Kidney tubule cell (primary cell): ENCODE results near the gene CDC20.
"Not testable (repeated sequence)": the region's sequence is repeated elsewhere in the genome, so short reads cannot be mapped to it uniquely, and the experiment has no call there.

ENCODE experiments used
- DNase-seq: peaks from one replicate; pipeline ENCODE4 v3.0.0-alpha.2; 2018; ENCODE audit warnings: low spot score

Gene CDC20

GRCh38 chr1:43383449-43383848 lies 24.7 kb downstream of the CDC20 start:
- DNase-seq = no peak

- DNase-seq = no peak
These were observed 27.9 kb downstream of the CDC20 start for GRCh38 chr1:43386676-43387075.

DNA sequence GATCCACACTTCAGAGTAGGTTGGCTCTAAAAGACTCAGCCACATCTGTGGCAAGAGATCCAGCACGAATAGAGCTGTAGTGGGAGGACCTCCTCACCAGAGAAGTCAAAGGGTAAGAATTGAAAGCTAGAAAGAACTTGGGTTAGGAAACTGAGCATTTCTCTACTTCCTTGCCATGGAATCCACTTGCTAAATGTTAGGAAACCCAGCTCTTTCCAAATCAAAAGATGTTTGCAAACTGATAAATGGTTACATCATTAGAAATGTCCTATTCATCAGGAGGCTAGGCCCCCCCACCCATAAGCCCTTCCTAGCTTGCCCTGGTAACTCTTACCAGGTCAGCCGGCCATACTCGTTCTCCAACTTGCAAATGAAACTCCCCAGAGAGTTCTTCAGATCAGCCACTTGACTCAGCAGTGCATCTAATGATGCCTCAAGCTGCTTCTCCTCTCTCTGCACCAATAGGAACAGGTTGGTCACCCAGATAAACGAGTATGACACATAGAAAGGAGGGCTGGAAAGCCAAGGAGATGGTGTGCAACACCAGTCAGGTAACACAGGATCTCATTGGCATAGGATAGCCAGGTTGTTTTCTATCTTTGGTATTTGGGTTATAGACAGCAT lies 29.3 kb downstream of the CDC20 start:
- DNase-seq = peak; percentile 22

- no peak for DNase-seq
These were observed 29.8 kb downstream of the CDC20 start for GRCh38 chr1:43388613-43389012.

DNA sequence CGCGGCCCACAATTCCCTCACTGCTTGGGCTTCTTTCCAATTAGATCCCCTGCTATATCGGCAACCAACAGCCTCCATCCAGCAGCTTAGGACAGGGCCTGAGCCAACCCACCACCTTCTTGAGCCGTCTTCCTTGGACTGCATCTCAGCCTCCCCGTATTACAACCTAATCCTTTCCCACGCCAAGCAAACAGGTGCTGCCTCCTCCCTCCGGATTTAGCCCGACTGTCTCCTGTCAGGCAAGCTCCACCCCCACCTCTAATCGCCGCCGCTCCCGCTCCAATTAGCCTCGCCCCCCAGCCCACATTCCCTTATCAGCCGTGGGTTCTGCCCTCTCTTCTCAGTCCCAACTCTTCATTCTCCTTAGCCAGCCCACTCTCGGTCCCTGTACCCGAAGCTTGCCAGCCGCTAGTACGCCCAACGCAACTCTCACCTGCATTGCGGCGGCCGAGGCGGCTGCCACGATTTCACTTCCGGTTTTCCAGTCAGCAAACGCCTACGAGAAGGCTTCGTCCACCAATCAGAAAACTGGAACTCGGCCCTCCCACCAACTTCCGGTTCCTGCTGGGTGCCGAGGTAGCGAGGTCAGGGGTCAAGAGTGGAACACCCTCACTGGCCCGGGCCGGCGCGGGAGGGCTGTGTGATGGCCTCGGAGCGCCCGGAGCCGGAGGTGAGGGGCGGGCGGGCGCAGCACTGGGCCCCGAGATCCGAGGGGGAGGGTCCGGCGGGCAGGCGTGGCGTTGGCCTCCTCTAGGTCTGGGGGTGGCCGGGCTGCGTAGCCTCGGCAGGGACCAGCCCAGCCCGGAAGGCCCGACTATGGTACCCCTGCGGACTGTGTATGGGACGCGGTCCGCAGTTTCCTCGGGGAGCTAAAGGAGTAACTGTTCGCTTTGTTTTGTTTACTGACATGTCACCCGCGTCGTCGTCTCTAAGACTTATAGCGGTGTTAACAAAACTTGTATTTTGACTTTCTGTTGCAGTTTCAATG lies 30.8 kb downstream of the CDC20 start, which contains the start of the genes MED8 and SZT2:
MED8 (minus strand) TSS at position 475 of the 988 bp plus-strand sequence; CDS start at position 439, 36 bp downstream.
SZT2 (plus strand) TSS at position 574 of the 988 bp plus-strand sequence; CDS start at position 644, 70 bp downstream.
- DNase-seq = peak; percentile 95

DNA sequence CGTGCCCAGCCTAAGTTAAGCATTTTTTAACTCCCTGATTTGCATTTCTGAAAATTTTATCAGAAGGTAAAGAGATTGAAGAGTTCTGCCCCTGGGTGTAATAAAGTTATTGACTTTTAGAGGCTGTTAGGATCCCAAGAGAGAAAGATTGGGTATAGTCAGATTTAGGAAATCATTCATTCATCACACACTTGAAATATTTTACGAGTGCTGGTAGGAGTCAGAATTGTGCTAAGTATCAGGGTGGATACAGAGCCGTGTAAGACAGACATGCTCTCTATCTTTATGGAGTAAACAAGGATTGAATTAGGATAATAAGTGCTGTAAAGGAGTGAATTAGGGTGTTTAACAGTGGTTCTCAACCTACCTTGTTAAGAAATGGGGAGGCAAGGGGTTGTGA lies 33.9 kb downstream of the CDC20 start:
- no peak for DNase-seq

GRCh38 chr1:43395523-43395922 lies 36.7 kb downstream of the CDC20 start:
- no peak for DNase-seq

GRCh38 chr1:43396059-43396458 lies 37.3 kb downstream of the CDC20 start:
- DNase-seq = no peak

- DNase-seq = no peak
These were observed 39.4 kb downstream of the CDC20 start for GRCh38 chr1:43398227-43398626.

DNA sequence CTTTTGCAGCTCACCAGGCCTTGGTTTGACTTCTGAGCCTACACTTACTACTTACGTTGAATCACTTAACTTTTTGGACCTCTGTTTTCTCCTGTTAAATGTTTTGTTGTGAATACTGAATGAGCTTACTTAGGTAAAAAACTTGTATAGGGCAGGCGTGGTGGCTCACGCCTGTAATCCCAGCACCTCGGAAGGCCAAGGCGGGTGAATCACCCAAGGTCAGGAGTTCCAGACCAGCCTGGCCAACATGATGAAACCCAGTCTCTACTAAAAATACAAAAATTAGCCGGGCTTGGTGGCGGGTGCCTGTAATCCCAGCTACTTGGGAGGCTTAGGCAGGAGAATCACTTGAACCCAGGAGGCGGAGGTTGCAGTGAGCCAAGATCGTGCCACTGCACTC lies 41.7 kb downstream of the CDC20 start:
- DNase-seq = not testable (repeated sequence)

DNA sequence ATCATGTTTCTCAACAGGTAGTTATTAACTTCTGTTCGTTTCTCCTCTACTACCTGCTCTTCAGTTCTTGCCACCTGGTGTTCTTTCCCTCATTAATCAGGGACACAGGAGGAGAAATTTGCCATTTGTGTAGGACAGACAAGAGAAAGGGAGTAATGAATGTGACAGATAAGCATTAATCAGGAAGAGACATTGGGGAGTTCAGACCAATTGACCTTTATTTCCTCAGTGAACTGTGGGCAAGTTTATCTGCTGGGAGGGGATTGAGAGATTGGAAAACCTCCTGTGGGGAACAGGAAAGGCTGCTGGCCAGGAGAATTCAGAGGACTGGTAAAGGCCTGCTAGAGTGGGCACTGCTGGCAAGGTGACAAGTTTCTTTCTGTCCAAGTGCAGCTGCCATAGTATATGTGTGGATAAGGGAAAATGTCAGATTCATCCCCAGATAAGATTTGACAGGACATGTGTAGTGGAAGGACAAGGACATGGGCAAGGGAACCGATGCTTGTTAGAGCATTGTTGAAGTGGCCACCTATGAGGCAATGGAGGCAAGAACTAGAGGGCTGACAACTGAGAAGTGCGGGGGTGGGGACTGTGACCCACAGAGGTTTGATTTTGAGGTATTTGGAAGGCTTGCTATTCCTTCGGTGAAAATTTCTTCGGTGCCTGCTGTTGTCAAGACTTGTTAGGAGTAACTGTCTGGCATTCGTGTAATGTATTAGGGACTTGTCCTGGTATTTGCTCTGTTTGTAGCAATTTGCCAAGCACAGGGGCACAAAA lies 43.5 kb downstream of the CDC20 start:
- no peak for DNase-seq

GRCh38 chr1:43404353-43404752 lies 45.6 kb downstream of the CDC20 start:
- DNase-seq = no peak

GRCh38 chr1:43405219-43405875 lies 46.6 kb downstream of the CDC20 start:
- no peak for DNase-seq

DNA sequence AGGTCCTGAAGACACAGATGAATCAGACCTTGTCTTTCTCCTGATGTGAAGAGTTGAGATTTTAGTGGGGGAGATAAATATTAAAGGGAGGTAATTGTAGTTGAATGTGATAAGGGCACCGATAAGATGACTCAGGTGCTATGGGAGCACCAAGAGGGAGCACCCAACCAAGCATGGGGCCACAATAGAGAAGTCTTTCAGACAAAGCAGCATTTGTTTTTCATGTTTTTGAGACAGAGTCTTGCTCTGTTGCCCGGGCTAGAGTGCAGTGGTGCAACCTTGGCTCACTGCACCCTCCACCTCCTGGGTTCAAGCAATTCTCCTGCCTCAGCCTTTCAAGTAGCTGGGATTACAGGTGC lies 47.1 kb downstream of the CDC20 start:
- no peak for DNase-seq

DNA sequence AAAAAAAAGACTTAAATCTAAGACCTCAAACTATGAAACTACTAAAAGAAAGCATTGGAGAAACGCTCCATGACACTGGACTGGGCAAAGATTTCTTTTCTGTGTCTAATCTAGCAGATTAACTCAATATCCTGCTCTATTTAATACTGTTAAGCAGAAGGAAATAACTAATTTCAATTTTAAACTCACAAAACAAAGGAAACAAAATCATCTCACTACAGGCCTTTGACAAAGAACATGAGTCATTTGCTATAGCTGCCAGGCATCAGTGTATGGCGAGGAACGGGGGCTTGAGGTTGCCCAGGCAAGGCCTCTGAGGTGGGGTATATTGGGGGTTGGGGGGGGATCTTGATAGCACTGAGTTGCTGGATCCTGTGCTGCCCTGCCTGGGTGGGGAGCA lies 51.8 kb downstream of the CDC20 start:
- no peak for DNase-seq
